ENCODE measurements around the gene LTK. TPM values are rescaled to one million over a fixed set of nuclear protein-coding genes. Genes with fewer than 3 reads are reported as not detected.

LTK gene
- total RNA-seq, 4 donors from 2014 or later = 0.16 to 0.54 (median 0.19) TPM; not detected in 1

GRCh38 chr15:41543521-41543870 is 29.9 kb upstream of the LTK start:
- H3K27me3 ChIP-seq = peaks cover 2% of the 10 kb centered on the region
- WGBS, 2 donors (ENCODE audit: low coverage in 1 of 2) = 3 to 11% methylated on average over 7 to 8 of the region's 8 CpGs
- ATAC-seq = no peak
- peak overlapping the region; percentile 85 to 88 for H3K4me3 ChIP-seq
- peak overlapping the region in 3 of 4 donors; percentile 80 to 84 (median 82) for H3K27ac ChIP-seq
- TF ChIP-seq POLR2A (IDR thresholded peaks at IDR 0.05) (no peak), EP300 (IDR thresholded peaks at IDR 0.05) (no peak), POLR2AphosphoS5 (IDR thresholded peaks at IDR 0.05) (no peak), CTCF (IDR thresholded peaks at IDR 0.05) (no peak)
- no peaks in the 10 kb centered on the region for H3K9me3 ChIP-seq
- H3K36me3 ChIP-seq = no peaks in the 10 kb centered on the region
- H3K4me1 ChIP-seq = peaks cover 0 to 21% (median 5%) of the 10 kb centered on the region in 3 donors

DNA sequence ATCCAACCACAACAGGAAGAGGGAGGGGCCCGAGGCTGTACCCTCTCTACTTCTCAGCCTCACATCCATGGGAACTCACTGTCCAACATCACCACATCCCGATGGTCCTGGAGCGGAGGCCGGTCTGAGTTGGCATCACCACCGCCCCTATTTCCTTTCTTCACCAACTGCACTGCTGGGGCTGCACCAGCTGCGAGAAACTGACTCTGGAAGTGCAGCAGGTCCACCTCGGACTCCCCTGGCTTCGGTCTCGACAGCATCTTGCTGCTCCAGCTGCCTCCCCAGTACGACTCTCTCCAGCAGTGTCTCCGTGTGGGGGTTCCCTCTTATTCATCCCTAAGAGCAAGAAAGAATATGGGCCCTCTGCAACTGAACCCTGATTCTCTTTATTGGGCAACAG is 23.2 kb upstream of the LTK start:
- Histone ChIP-seq H3K9me3 (no peaks in the 10 kb centered on the region), H3K27me3 (no peaks in the 10 kb centered on the region), H3K4me1 (no peaks in the 10 kb centered on the region), H3K36me3 (peaks cover 0 to 54% of the 10 kb centered on the region in 2 donors), H3K4me3 (no peak overlapping the region), H3K27ac (no peak overlapping the region)
- WGBS, 2 donors (ENCODE audit: low coverage in 1 of 2) = 85 to 92% methylated on average over 2 to 4 of the region's 11 CpGs
- no peak for ATAC-seq
- TF ChIP-seq EP300 (IDR thresholded peaks at IDR 0.05) = no peak
- TF ChIP-seq POLR2A (IDR thresholded peaks at IDR 0.05) = no peak
- TF ChIP-seq CTCF (IDR thresholded peaks at IDR 0.05) = no peak
- no peak for TF ChIP-seq POLR2AphosphoS5 (IDR thresholded peaks at IDR 0.05)

DNA sequence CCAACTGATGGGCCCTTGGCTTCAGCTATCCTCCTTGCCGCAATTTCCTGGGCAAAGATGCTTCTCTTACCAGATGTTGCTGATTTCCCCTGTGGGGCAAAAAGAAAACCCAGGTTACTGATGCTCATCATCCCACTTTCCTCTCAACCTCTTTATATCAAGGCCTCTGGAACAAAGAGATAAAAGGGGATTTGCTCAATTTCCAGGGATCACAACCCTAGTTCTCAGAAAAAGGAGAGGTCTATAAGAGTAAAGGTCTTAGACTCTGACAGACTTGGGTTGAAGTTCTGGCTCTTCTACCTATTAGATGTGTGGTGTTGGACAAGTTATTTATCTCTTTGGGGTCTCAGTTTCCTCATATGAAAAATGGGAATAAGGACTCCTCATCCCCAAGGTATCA is 21.9 kb upstream of the LTK start:
- Histone ChIP-seq H3K27me3 (no peaks in the 10 kb centered on the region), H3K4me1 (no peaks in the 10 kb centered on the region), H3K4me3 (no peak overlapping the region), H3K36me3 (peaks cover 0 to 68% of the 10 kb centered on the region in 2 donors), H3K9me3 (no peaks in the 10 kb centered on the region), H3K27ac (no peak overlapping the region)
- TF ChIP-seq EP300 (IDR thresholded peaks at IDR 0.05) (no peak), POLR2A (IDR thresholded peaks at IDR 0.05) (no peak), CTCF (IDR thresholded peaks at IDR 0.05) (no peak), POLR2AphosphoS5 (IDR thresholded peaks at IDR 0.05) (no peak)
- no CpG with 5 or more reads among the region's 1 CpG for WGBS, 2 donors (ENCODE audit: low coverage in 1 of 2)
- no peak for ATAC-seq

- Histone ChIP-seq H3K27ac (no peak overlapping the region), H3K4me3 (no peak overlapping the region), H3K9me3 (no peaks in the 10 kb centered on the region), H3K36me3 (peaks cover 3 to 100% of the 10 kb centered on the region in 2 donors), H3K4me1 (no peaks in the 10 kb centered on the region), H3K27me3 (no peaks in the 10 kb centered on the region)
- no peak for ATAC-seq
- TF ChIP-seq EP300 (IDR thresholded peaks at IDR 0.05) = no peak
- TF ChIP-seq POLR2A (IDR thresholded peaks at IDR 0.05) = no peak
- TF ChIP-seq POLR2AphosphoS5 (IDR thresholded peaks at IDR 0.05) = no peak
- TF ChIP-seq CTCF (IDR thresholded peaks at IDR 0.05) = no peak
- WGBS, 2 donors (ENCODE audit: low coverage in 1 of 2) = 80 to 85% methylated on average over 4 to 5 of the region's 6 CpGs
Observed at GRCh38 chr15:41530363-41530956, 16.8 kb upstream of the LTK start.

- no peak for ATAC-seq
- TF ChIP-seq EP300 (IDR thresholded peaks at IDR 0.05) (no peak), CTCF (IDR thresholded peaks at IDR 0.05) (no peak), POLR2AphosphoS5 (IDR thresholded peaks at IDR 0.05) (no peak), POLR2A (IDR thresholded peaks at IDR 0.05) (no peak)
- H3K27me3 ChIP-seq = no peaks in the 10 kb centered on the region
Observed at GRCh38 chr15:41523097-41523496, 9.5 kb upstream of the LTK start.

More at GRCh38 chr15:41523097-41523496, 9.5 kb upstream of the LTK start:
- peaks cover 0 to 87% of the 10 kb centered on the region in 2 donors for H3K36me3 ChIP-seq
- H3K4me1 ChIP-seq = no peaks in the 10 kb centered on the region
- H3K27ac ChIP-seq = no peak overlapping the region
- no peaks in the 10 kb centered on the region for H3K9me3 ChIP-seq
- no CpG with 5 or more reads among the region's 5 CpGs for WGBS, 2 donors (ENCODE audit: low coverage in 1 of 2)
- H3K4me3 ChIP-seq = no peak overlapping the region

Measured in gastroesophageal sphincter (tissue), 4 donors.